22Rv1 (cell line): Measurements from ENCODE around the gene ATCAY.

ENCODE experiments used
- CTCF ChIP-seq: fragments of 450-650 bp; IDR thresholded peaks from 2 replicates; pipeline ENCODE4 v1.5.1; 2017; ENCODE audit warnings: mild to moderate bottlenecking
- ZFX ChIP-seq: fragments of 450-650 bp; IDR thresholded peaks from 2 replicates; pipeline ENCODE4 v1.6.1; 2017; ENCODE audit warnings: antibody characterized with exemption, borderline replicate concordance

- TF ChIP-seq CTCF (no peak), ZFX (no peak)
Measured at GRCh38 chr19:3844596-3844995, 35.9 kb upstream of the ATCAY start.
